Uterus (tissue), 4 donors: ENCODE data around the gene DRAM2. TPM values are rescaled to one million over a fixed set of nuclear protein-coding genes. Genes with fewer than 3 reads are reported as not detected.
"Not testable (repeated sequence)": the region's sequence is repeated elsewhere in the genome, so short reads cannot be mapped to it uniquely, and the experiment has no call there.

Source experiments
- DNase-seq, 2 donors: peaks; one replicate each; pipeline ENCODE4 v3.0.0-alpha.2; 2019 to 2020
- H3K27ac ChIP-seq, 2 donors: fragments of 200-600 bp; sonication (generic); 1 replicate in 1 of 2; 2 replicates in 1 of 2; pipeline ENCODE4 v1.5.1; 2016 to 2018
- H3K27me3 ChIP-seq, 2 donors: fragments of 200-600 bp; sonication (generic); one replicate each; pipeline ENCODE4 v1.5.1; 2018 to 2019; ENCODE audit warnings: control low read depth in 1 of 2
- H3K36me3 ChIP-seq, 2 donors: fragments of 200-600 bp; sonication (generic); one replicate each; pipeline ENCODE4 v1.5.1; 2019; ENCODE audit warnings: control low read depth in 1 of 2
- H3K4me1 ChIP-seq, 2 donors: fragments of 200-600 bp; sonication (generic); one replicate each; pipeline ENCODE4 v1.5.1; 2018 to 2019; ENCODE audit warnings: control low read depth in 1 of 2
- H3K4me3 ChIP-seq, 2 donors: fragments of 200-600 bp; sonication (generic); 1 replicate in 1 of 2; 2 replicates in 1 of 2; pipeline ENCODE4 v1.5.1; 2018 to 2019; ENCODE audit warnings: mild to moderate bottlenecking in 1 of 2
- H3K9me3 ChIP-seq, 2 donors: fragments of 200-600 bp; sonication (generic); one replicate each; pipeline ENCODE4 v1.5.1; 2019; ENCODE audit warnings: control low read depth in 1 of 2
- POLR2A ChIP-seq, 2 donors: fragments of 450-650 bp; IDR thresholded peaks; one replicate each; pipeline ENCODE4 v1.6.1; 2016; ENCODE audit warnings: antibody characterized with exemption in 2 of 2, mild to moderate bottlenecking in 1 of 2, moderate library complexity in 1 of 2
- intact Hi-C: fragments of 100-400 bp; cut with DNase I; formaldehyde crosslinking; loops from one replicate; pipeline ENCODE4 v1.15.1; 2023; ENCODE audit warnings: low total_unique reads
- small RNA-seq: library from RNA; depleted of rRNA; stranded (forward); fragments of <200 nt; gene quantifications from one replicate; pipeline ENCODE3, GENCODE V24; 2016
- total RNA-seq, 4 donors: library from RNA; depleted of rRNA in 3 of 4; stranded (reverse); fragments of >200 nt in 3 of 4; gene quantifications; one replicate each; pipeline versions ENCODE4 v1.1.0 to v1.2.4, GENCODE V29; 2014 to 2023
- TF ChIP-seq, protein P1 (sequence below), 4 experiments: fragments of 200-600 bp in 2 of 4; fragments of 450-650 bp in 2 of 4; sonication (generic) in 2 of 4; IDR thresholded peaks; one replicate each; pipeline ENCODE4 v1.5.1; 2016 to 2019; ENCODE audit warnings: antibody characterized with exemption in 4 of 4, mild to moderate bottlenecking in 2 of 4, moderate library complexity in 1 of 4
- donor health status: DM: yes; HTN: yes; CAD: no.

The DRAM2 gene
- total RNA-seq, 4 donors from 2014 or later: 8.8 to 39.9 (median 27.6) TPM

GRCh38 chr1:111084999-111085398, 54.9 kb downstream of the DRAM2 start:
- Histone ChIP-seq H3K9me3 (no peaks in the 10 kb centered on the region), H3K27me3 (no peaks in the 10 kb centered on the region), H3K36me3 (no peaks in the 10 kb centered on the region), H3K4me1 (no peaks in the 10 kb centered on the region), H3K27ac (no peak overlapping the region), H3K4me3 (no peak overlapping the region)
- intact Hi-C loops: no loop called here
- TF ChIP-seq, protein P1, sequence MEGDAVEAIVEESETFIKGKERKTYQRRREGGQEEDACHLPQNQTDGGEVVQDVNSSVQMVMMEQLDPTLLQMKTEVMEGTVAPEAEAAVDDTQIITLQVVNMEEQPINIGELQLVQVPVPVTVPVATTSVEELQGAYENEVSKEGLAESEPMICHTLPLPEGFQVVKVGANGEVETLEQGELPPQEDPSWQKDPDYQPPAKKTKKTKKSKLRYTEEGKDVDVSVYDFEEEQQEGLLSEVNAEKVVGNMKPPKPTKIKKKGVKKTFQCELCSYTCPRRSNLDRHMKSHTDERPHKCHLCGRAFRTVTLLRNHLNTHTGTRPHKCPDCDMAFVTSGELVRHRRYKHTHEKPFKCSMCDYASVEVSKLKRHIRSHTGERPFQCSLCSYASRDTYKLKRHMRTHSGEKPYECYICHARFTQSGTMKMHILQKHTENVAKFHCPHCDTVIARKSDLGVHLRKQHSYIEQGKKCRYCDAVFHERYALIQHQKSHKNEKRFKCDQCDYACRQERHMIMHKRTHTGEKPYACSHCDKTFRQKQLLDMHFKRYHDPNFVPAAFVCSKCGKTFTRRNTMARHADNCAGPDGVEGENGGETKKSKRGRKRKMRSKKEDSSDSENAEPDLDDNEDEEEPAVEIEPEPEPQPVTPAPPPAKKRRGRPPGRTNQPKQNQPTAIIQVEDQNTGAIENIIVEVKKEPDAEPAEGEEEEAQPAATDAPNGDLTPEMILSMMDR (IDR thresholded peaks at IDR 0.05): no peak
- no peak for TF ChIP-seq POLR2A (IDR thresholded peaks at IDR 0.05)
- no peak for DNase-seq

DNA sequence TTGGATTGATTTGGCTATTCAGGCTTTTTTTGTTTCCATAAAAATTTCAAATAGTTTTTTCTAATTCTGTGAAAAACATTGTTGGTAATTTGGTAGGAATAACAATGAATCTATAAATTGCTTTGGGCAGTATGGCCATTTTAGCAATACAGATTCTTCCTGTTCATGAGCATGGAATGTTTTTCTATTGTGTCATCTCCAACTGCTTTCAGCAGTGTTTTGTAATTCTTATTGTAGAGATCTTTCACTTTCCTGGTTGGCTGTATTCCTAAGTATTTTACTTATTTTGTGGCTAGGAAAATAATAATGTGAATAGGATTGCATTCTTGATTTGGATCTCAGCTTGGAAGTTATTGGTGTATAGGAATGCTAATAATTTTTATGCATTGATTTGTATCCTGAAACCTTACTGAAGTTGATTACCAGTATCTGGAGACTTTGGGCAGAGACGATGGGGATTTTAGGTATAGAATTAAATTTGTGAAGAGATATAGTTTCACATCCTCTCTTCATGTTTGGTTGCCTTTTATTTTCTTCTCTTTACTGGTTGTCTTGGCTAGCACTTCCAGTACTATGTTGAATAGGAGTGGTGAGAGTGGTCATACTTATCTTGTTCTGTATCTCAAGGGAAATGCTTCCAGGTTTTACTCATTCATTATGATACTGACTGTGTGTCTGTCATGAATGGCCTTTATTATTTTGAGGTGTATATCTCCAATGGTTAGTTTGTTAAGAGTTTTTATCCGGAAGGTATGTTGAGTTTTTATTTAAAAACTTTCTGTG, 57.3 kb downstream of the DRAM2 start:
- no peak for DNase-seq
- Histone ChIP-seq H3K27me3 (no peaks in the 10 kb centered on the region), H3K27ac (no peak overlapping the region), H3K4me1 (no peaks in the 10 kb centered on the region), H3K9me3 (no peaks in the 10 kb centered on the region), H3K4me3 (no peak overlapping the region), H3K36me3 (no peaks in the 10 kb centered on the region)
- intact Hi-C loops: no loop called here
- TF ChIP-seq POLR2A (IDR thresholded peaks at IDR 0.05): no peak
- TF ChIP-seq, protein P1 (IDR thresholded peaks at IDR 0.05): no peak

DNA sequence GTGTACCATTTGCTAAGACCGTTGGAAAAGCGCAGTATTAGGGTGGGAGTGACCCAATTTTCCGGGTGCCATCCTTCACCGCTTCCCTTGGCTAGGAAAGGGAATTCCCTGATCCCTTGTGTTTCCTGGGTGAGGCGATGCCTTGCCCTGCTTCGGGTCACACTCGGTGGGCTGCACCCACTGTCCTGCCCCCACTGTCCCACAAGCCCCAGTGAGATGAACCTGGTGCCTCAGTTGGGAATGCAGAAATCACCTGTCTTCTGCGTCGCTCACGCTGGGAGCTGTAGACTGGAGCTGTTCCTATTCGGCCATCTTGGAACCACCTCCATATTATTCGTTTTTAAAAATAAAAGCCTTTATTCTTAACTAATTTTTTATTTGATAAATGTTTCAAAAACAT, 60.6 kb downstream of the DRAM2 start:
- H3K4me3 ChIP-seq, DNase-seq, intact Hi-C loops, H3K27me3 ChIP-seq, H3K9me3 ChIP-seq, H3K4me1 ChIP-seq, H3K27ac ChIP-seq, H3K36me3 ChIP-seq: not testable (repeated sequence)

DNA sequence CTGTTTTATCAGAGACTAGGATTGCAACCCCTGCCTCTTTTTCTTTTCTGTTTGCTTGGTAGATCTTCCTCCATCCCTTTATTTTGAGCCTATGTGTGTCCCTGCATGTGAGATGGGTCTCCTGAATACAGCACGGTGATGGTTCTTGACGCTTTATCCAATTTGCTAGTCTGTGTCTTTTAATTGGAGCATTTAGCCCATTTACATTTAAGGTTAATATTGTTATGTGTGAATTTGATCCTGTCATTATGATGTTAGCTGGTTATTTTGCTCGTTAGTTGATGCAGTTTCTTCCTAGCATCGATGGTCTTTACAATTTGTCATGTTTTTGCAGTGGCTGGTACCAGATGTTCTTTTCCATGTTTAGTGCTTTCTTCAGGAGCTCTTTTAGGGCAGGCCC, 62.6 kb downstream of the DRAM2 start:
- intact Hi-C loops, H3K9me3 ChIP-seq, H3K27me3 ChIP-seq, H3K4me1 ChIP-seq, H3K27ac ChIP-seq, H3K4me3 ChIP-seq, H3K36me3 ChIP-seq, DNase-seq: not testable (repeated sequence)

Small RNA genes lying within 50 kb of the gene (small RNA-seq; reads per million reads assigned to genes)
- not detected for gene AL355816.1

Other genes starting within 250 kb of the DRAM2 start
- gene LRIF1, start 176.2 kb downstream of the DRAM2 start, total RNA-seq: 10 to 100 TPM in 1 of 4 donors, 1 to 10 TPM in 3; 2.6 to 12.0 (median 7.6) TPM
- gene CEPT1, start 130 bp upstream of the DRAM2 start, total RNA-seq: 10 to 100 TPM; 12.6 to 82.3 (median 35.8) TPM
- gene DENND2D, start 60.6 kb upstream of the DRAM2 start, total RNA-seq: 10 to 100 TPM in 1 of 4 donors, 1 to 10 TPM in 3; 2.3 to 25.9 (median 8.0) TPM
- gene CHI3L2, start 87.6 kb upstream of the DRAM2 start, total RNA-seq: under 1 TPM in 2 of 4 donors, not detected in 2; 0.69 to 0.77 TPM
- under 1 TPM in 1 of 4 donors, not detected in 3; 0.14 TPM for gene CHIA, start 150.8 kb upstream of the DRAM2 start, total RNA-seq